ENCODE results near the gene CARD18.
"Not testable (repeated sequence)": the region's sequence is repeated elsewhere in the genome, so short reads cannot be mapped to it uniquely, and the experiment has no call there.

The CARD18 gene

GRCh38 chr11:105106140-105106539, 33.4 kb downstream of the CARD18 start:
- no peak for DNase-seq (ENCODE audit: extremely low spot score)
- ChIA-PET POLR2A (no interaction called here), CTCF (no interaction called here)
- TF ChIP-seq, protein P1, sequence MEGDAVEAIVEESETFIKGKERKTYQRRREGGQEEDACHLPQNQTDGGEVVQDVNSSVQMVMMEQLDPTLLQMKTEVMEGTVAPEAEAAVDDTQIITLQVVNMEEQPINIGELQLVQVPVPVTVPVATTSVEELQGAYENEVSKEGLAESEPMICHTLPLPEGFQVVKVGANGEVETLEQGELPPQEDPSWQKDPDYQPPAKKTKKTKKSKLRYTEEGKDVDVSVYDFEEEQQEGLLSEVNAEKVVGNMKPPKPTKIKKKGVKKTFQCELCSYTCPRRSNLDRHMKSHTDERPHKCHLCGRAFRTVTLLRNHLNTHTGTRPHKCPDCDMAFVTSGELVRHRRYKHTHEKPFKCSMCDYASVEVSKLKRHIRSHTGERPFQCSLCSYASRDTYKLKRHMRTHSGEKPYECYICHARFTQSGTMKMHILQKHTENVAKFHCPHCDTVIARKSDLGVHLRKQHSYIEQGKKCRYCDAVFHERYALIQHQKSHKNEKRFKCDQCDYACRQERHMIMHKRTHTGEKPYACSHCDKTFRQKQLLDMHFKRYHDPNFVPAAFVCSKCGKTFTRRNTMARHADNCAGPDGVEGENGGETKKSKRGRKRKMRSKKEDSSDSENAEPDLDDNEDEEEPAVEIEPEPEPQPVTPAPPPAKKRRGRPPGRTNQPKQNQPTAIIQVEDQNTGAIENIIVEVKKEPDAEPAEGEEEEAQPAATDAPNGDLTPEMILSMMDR (IDR thresholded peaks at IDR 0.05; ENCODE audit: control extremely low read depth, extremely low read depth, low read depth, missing control alignments): no peak

GRCh38 chr11:105104292-105104691, 35.3 kb downstream of the CARD18 start:
- ChIA-PET POLR2A (no interaction called here), CTCF (no interaction called here)
- TF ChIP-seq, protein P1 (IDR thresholded peaks at IDR 0.05; ENCODE audit: control extremely low read depth, extremely low read depth, low read depth, missing control alignments): no peak
- DNase-seq (ENCODE audit: extremely low spot score): no peak

GRCh38 chr11:105103336-105103735, 36.2 kb downstream of the CARD18 start:
- TF ChIP-seq, protein P1 (IDR thresholded peaks at IDR 0.05; ENCODE audit: control extremely low read depth, extremely low read depth, low read depth, missing control alignments): no peak
- CTCF ChIA-PET: no interaction called here
- POLR2A ChIA-PET: no interaction called here
- DNase-seq (ENCODE audit: extremely low spot score): no peak

DNA sequence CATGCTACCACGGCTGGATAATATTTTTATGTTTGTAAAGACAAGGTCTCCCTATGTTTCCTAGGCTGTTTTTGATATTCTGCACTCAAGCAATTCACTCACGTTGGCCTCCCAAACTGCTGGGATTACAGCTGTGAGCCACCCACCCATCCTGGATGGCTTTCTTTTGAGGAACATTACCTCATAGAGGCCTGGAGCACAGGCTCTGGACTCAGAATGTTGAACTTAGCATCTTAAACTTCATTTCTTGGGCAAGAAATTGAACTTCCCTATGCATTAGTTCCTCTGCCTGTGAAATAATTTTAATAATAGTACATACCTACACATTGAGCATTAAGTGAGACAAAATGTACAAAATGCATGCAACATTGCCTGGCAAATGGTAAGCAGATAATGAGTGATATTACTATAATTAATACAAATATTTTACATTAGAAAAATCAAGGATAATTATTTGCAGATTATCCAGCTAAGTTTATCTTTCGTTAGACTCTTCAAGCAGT, 37.4 kb downstream of the CARD18 start:
- CTCF ChIA-PET; DNase-seq (ENCODE audit: extremely low spot score); POLR2A ChIA-PET: not testable (repeated sequence)

- ChIA-PET POLR2A (no interaction called here), CTCF (no interaction called here)
- no peak for DNase-seq (ENCODE audit: extremely low spot score)
- TF ChIP-seq, protein P1 (IDR thresholded peaks at IDR 0.05; ENCODE audit: control extremely low read depth, extremely low read depth, low read depth, missing control alignments): no peak
These were observed 38.5 kb downstream of the CARD18 start for GRCh38 chr11:105100981-105101630.

GRCh38 chr11:105100206-105100605, 39.4 kb downstream of the CARD18 start:
- DNase-seq (ENCODE audit: extremely low spot score): no peak
- POLR2A ChIA-PET: no interaction called here
- CTCF ChIA-PET: no interaction called here
- TF ChIP-seq, protein P1 (IDR thresholded peaks at IDR 0.05; ENCODE audit: control extremely low read depth, extremely low read depth, low read depth, missing control alignments): no peak

- DNase-seq (ENCODE audit: extremely low spot score); POLR2A ChIA-PET; CTCF ChIA-PET: not testable (repeated sequence)
These were observed 40.0 kb downstream of the CARD18 start for GRCh38 chr11:105099594-105099993.

Data from GM10248 (cell line).